HG02981 (cell line): ENCODE measurements around the gene FOXP4.

Experiments used
- ATAC-seq: cut with Tn5 transposase; IDR thresholded peaks from one replicate; pipeline ENCODE4 v1.9.1; 2021; ENCODE audit warnings: mild to moderate bottlenecking, moderate library complexity; ENCODE audit not compliant: unreplicated experiment

The FOXP4 gene

DNA sequence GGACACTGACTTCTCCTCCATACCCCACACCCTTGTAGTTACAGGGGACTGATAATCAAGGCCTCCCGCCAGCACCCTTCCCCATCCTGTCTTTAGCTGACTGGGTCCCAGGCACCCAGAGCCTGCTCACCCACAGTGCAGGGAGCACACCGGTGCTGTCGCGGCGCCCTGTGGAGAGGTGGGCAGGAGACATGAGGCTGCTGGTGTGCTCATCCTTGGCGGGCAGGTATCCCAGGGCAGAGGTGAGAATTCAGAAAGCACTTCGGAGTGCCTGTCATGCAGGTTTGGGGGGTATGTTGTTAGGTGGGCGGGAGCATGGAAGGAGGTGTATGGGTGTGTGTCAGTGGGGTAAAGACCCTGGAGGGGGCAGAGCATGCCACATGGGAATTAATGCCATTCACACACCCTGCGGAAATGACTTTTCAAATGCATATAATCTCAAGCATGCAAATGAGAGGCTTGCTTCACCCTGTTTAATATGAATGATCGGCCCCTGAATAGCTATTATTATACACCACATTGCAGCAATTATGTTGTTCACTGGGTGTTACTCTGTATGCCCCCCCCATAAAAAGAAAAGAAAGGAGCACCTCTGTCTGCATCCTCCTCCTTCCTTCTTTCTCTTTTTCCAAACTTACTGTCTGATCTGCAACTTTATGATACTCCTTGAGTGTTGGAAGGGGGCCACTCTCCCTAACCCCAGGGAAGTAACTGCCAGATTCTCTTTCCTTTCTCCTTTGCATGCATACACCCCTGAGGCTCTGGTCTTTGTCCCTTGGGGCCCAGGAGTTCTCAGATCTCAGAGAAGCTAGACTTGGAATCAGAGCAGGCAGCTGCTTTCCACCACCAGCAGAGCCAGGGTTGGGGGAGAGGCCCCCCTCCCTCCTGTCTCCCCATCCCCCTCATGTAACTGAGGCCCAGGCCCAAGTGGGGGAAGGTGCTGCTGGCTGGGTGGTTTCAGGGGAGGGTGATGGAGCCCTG lies 16.0 kb downstream of the FOXP4 start:
- no peak for ATAC-seq

- no peak for ATAC-seq
Observed at GRCh38 chr6:41563060-41563776, 17.0 kb downstream of the FOXP4 start.

GRCh38 chr6:41564448-41565142 lies 18.4 kb downstream of the FOXP4 start:
- ATAC-seq = no peak

GRCh38 chr6:41565701-41566100 lies 19.5 kb downstream of the FOXP4 start:
- ATAC-seq = no peak

DNA sequence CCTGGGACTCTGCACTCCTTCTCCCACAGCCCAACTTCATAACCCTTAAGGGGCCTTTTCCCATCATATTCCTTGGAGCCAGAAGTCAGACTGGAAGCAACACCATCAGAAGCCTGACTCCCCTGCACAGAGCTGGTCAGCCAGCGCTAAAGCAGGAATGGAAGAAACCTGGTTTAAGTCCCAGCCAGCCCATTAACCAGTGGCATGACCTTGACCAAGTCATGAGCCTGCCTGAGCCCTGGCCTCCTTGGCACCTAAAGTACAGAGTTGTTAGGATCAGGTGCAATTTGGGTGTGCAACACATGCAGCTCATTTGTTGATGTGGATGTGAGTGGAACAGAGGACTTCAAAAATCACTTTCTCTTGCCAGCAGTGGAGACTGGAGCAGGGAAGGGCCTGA lies 20.8 kb downstream of the FOXP4 start:
- ATAC-seq = no peak

- no peak for ATAC-seq
Observed at GRCh38 chr6:41567684-41568083, 21.5 kb downstream of the FOXP4 start.

DNA sequence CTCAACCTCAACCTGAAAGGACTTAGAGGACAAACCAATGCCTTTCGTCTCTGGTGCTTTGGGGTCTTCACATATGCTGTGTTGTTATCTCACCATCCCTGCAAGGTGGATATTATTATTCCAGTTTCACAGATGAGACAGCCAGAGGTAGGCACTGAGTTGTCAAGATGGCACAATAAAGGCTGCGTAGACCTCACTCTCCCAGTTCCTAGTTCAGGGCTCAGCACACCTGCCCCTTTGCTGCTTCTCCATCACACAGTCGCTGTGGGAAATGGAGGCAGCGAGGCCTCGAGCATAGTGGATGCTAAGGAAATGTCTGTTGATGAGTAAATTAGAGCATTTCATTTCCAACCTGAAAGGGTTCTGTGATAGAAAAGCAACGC lies 22.0 kb downstream of the FOXP4 start:
- ATAC-seq = no peak

GRCh38 chr6:41568585-41569384 lies 22.6 kb downstream of the FOXP4 start:
- no peak for ATAC-seq

GRCh38 chr6:41570259-41570615 lies 24.1 kb downstream of the FOXP4 start:
- no peak for ATAC-seq

GRCh38 chr6:41571021-41571780 lies 25.0 kb downstream of the FOXP4 start:
- no peak for ATAC-seq

DNA sequence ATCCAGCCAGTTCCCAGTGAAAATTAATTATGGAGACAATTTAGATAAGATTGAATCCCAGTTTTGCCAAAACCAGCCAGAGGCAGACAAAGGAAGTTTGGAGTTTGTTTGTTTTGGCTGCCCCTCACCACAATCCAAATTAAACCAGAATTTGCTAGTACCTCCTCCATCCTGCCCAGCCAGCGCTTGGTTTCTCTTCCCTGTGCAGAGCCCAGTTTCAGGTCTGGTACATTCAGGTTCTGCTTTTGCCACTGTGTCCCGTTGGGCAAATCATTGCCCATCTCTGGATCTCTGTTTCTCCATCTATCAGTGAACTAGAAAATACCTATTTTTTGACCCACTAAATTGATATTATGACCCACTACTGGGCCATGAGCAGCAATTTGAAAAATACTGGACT lies 26.4 kb downstream of the FOXP4 start:
- ATAC-seq = no peak

DNA sequence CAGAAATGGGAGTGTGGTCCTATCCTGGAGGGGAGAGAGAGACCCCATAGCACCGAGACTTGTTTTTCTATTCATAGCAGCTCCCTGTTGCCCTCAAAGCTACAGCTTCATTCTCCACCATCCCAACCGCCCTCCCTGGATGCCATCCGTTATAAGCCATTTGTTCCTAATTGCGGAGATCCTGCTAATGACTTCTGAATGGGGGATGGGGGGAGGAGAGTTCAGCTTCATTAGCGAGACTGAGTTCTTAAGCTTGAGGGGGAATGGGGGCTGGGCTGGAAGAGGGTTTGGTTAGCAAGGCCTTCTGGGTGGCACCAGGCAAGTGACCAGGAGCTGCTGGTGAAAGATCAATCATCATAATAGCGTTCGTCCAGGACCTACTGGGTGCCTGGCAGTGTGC lies 27.1 kb downstream of the FOXP4 start:
- ATAC-seq = no peak

DNA sequence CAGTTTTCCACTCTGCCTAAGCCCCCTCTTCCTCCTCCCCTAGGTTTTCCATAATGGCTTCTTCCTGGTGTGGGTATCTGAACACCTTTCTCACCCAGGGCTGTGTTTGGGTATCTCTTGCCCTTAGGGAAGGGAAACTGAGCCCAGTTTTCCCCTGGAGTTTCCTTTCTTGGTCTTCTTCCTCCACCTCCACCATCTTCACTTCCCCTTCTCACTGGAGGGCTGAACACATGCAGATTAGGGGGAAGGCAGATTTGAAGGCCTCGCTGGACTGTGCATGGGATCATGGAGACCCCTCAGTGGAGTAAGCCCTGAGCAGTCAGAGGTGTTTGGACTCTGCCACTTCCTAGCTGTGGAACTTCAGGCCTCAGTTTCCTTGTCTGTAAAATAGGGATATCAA lies 27.8 kb downstream of the FOXP4 start:
- no peak for ATAC-seq

DNA sequence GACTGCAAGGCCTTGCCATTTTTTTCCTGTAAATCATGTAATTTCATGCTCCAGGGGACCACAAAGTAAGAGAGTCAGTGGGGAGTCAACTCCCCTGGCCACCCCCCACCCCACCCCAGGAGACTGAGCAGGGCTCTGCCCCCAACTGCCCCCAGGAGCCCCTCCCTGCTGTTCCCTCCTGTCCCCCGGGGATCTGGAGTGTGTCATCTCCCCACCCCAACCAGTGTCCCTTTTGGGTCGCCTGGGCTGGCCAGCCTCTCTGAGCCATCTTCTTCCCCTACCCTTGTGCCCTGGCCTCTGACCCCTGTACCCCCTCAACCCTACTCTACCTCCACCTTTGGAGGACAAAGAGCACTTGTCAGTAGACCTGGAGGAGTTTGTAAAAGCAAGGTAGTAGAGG lies 29.4 kb downstream of the FOXP4 start:
- no peak for ATAC-seq

- no peak for ATAC-seq
Observed at GRCh38 chr6:41576667-41577066, 30.5 kb downstream of the FOXP4 start.

DNA sequence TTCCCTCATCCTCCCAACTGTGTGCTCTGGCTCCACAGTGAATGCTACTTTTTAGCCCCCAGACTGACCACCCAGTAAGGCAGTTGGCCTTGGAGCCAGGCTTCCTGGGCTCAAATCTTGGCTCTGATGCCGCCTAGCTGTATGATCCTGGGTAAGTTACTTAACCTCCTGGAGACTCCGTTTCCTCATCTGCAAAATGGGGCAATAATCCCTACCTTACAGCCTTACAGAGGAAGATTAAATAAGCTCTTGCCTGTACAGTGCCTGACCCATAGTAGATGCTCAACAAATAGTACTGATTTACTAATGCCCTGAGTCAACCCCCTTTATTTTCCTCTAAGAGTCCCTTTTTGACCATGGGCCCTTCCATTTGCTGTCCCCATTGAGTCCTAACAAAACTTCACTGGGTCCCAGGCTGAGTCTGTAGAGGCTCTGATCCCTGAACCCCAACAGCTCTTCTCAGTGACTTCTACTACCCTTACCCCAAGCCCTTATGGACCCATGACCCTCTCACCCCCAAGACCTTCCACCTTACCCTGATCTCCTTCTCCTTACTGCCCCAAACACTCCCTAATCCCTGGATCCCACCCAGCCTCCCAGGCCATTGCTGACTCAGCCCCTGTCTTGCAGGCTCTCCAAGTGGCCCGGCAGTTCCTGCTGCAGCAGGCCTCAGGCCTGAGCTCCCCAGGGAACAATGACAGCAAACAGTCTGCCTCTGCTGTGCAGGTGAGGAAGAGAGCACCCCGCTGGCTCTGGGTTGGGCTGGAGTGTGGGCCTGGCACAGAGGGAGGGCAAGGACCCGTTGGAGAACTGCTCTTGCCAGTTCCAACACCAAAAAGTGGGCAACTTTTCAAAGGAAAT lies 31.4 kb downstream of the FOXP4 start:
- no peak for ATAC-seq

- no peak for ATAC-seq
Observed at GRCh38 chr6:41578217-41579087, 32.3 kb downstream of the FOXP4 start.

GRCh38 chr6:41579088-41579610 lies 33.0 kb downstream of the FOXP4 start:
- ATAC-seq = no peak
